B cell (primary cell): Measurements from ENCODE around the gene MAPK8IP2. TPM values are rescaled to one million over a fixed set of nuclear protein-coding genes. Genes with fewer than 3 reads are reported as not detected.

ENCODE experiments used
- ATAC-seq: fragments of 200-7000 bp; cut with Tn5 transposase; one replicate; pipeline ENCODE4 v1.10.0; 2021; ENCODE audit warnings: low read depth, mild to moderate bottlenecking, moderate number of reproducible peaks, moderate library complexity
- CTCF ChIA-PET: fragments of 350-600 bp; sonication (Branson Sonifier 250); formaldehyde crosslinking; loops from one replicate; lab custom pipeline; 2021; ENCODE audit warnings: antibody characterized with exemption, inconsistent platforms; lab: Charles Lee
- POLR2A ChIA-PET: fragments of 350-600 bp; sonication (Branson Sonifier 250); formaldehyde crosslinking; loops from one replicate; lab custom pipeline; 2021; ENCODE audit warnings: antibody characterized with exemption; lab: Charles Lee
- DNase-seq: peaks from one replicate; pipeline ENCODE4 v3.0.0; 2013
- H2AFZ ChIP-seq: 2 replicates; pipeline ENCODE4 v1.6.1; 2012; ENCODE audit warnings: mild to moderate bottlenecking, low read depth, low read length; ENCODE audit not compliant: insufficient read depth, poor library complexity, severe bottlenecking
- H3K27ac ChIP-seq, 2 donors: 1 replicate in 1 of 2; 2 replicates in 1 of 2; pipeline ENCODE4 v1.5.1; 2012 to 2013; ENCODE audit warnings: low read length in 2 of 2, mild to moderate bottlenecking in 2 of 2, moderate library complexity in 1 of 2
- H3K27me3 ChIP-seq, 4 experiments: fragments of 200-600 bp in 1 of 4; sonication (generic) in 1 of 4; replicated peaks in 1 of 4; 1 replicate in 2 of 4; 2 replicates in 2 of 4; pipeline versions ENCODE4 v1.6.1 to v1.7.0; 2013 to 2016; ENCODE audit warnings: low read length in 3 of 4, mild to moderate bottlenecking in 2 of 4, mixed read lengths in 1 of 4, moderate library complexity in 1 of 4; ENCODE audit not compliant: insufficient read depth in 4 of 4, control insufficient read depth in 3 of 4; ENCODE audit errors: control extremely low read depth in 1 of 4
- H3K36me3 ChIP-seq, 2 experiments: replicated peaks in 1 of 2; 1 replicate in 1 of 2; 2 replicates in 1 of 2; pipeline versions ENCODE4 v1.6.1 to v1.7.1; 2013; ENCODE audit warnings: low read length in 1 of 2; ENCODE audit not compliant: insufficient read depth in 2 of 2, control insufficient read depth in 1 of 2; ENCODE audit errors: control extremely low read depth in 1 of 2, extremely low read depth in 1 of 2
- H3K4me1 ChIP-seq, 2 donors: fragments of 200-600 bp in 1 of 2; sonication (generic) in 1 of 2; 1 replicate in 1 of 2; 2 replicates in 1 of 2; pipeline versions ENCODE4 v1.5.1 to v1.6.1; 2013 to 2017; ENCODE audit warnings: low read length in 2 of 2; ENCODE audit not compliant: control insufficient read depth in 2 of 2, insufficient read depth in 2 of 2
- H3K4me2 ChIP-seq: replicated peaks from 2 replicates; pipeline ENCODE3; 2012; ENCODE audit warnings: mild to moderate bottlenecking, low read depth, low read length; ENCODE audit not compliant: poor library complexity, severe bottlenecking
- H3K4me3 ChIP-seq, 5 experiments: fragments of 200-600 bp in 1 of 5; sonication (generic) in 1 of 5; 1 replicate in 3 of 5; 2 replicates in 2 of 5; pipeline versions ENCODE4 v1.5.1 to v1.7.0; 2011 to 2016; ENCODE audit warnings: low read length in 4 of 5, mild to moderate bottlenecking in 4 of 5, low read depth in 2 of 5, control low read depth in 1 of 5, moderate library complexity in 1 of 5; ENCODE audit not compliant: insufficient read depth in 1 of 5; ENCODE audit errors: control extremely low read depth in 1 of 5, extremely low read depth in 1 of 5
- H3K79me2 ChIP-seq: fragments of 200-600 bp; sonication (generic); one replicate; pipeline ENCODE4 v1.6.0; 2016; ENCODE audit warnings: low read length; ENCODE audit not compliant: control insufficient read depth, insufficient read depth
- H3K9ac ChIP-seq: fragments of 200-600 bp; sonication (generic); 2 replicates; pipeline ENCODE4 v1.6.1; 2017; ENCODE audit warnings: mild to moderate bottlenecking, low read length, moderate library complexity
- H3K9me3 ChIP-seq, 3 donors: one replicate each; pipeline versions ENCODE4 v1.6.1 to v1.7.1; 2013; ENCODE audit warnings: low read length in 2 of 3; ENCODE audit not compliant: control insufficient read depth in 2 of 3, insufficient read depth in 1 of 3; ENCODE audit errors: control extremely low read depth in 1 of 3
- H4K20me1 ChIP-seq: 2 replicates; pipeline ENCODE4 v1.6.0; 2012; ENCODE audit warnings: mild to moderate bottlenecking, low read length; ENCODE audit not compliant: insufficient read depth, control insufficient read depth, poor library complexity, severe bottlenecking
- H3K27ac Mint-ChIP-seq: one replicate; pipeline ENCODE4 v1.8.0; 2021; ENCODE audit warnings: mixed read lengths
- H3K27me3 Mint-ChIP-seq: one replicate; pipeline ENCODE4 v1.8.0; 2021; ENCODE audit warnings: mixed read lengths
- H3K4me1 Mint-ChIP-seq: one replicate; pipeline ENCODE4 v1.8.0; 2021; ENCODE audit warnings: mixed read lengths
- H3K4me3 Mint-ChIP-seq: one replicate; pipeline ENCODE4 v1.8.0; 2021; ENCODE audit warnings: mixed read lengths
- H3K9me3 Mint-ChIP-seq: one replicate; pipeline ENCODE4 v1.8.0; 2022; ENCODE audit warnings: mixed read lengths; ENCODE audit not compliant: insufficient read depth
- CTCF ChIP-seq: fragments of 200-600 bp; IDR thresholded peaks from one replicate; pipeline ENCODE4 v1.8.0; 2022; ENCODE audit warnings: antibody characterized with exemption, mild to moderate bottlenecking
- EZH2 ChIP-seq: IDR thresholded peaks from 2 replicates; pipeline ENCODE4 v1.6.1; 2012; ENCODE audit warnings: borderline replicate concordance, low read depth, mild to moderate bottlenecking, moderate library complexity, low read length; ENCODE audit not compliant: insufficient read depth, poor library complexity, severe bottlenecking
- WGBS: methylation state at CpG from one replicate; pipeline ENCODE4 v1.1.5; 2013; ENCODE audit warnings: missing lambda C conversion rate; ENCODE audit not compliant: insufficient coverage; 5-methylcytosine and 5-hydroxymethylcytosine counted together
- intact Hi-C: fragments of 100-400 bp; cut with micrococcal nuclease; formaldehyde crosslinking; loops from one replicate; pipeline ENCODE4 v1.10.0; 2022
- polyA plus RNA-seq: library from polyadenylated mRNA; depleted of rRNA; stranded (reverse); fragments of >200 nt; gene quantifications from 2 replicates; pipeline ENCODE4 v1.2.3, GENCODE V29; 2012
- total RNA-seq, 2 donors: library from RNA; stranded (reverse); fragments of 120-200 nt in 1 of 2; gene quantifications; 1 replicate in 1 of 2; 2 replicates in 1 of 2; pipeline versions ENCODE4 v1.2.3 to v1.2.4, GENCODE V29; 2013 to 2022

MAPK8IP2 gene
- total and polyA plus RNA-seq, 2 donors (not counting 1 experiment from before 2014, with no cell fraction given): 0.19 to 0.39 TPM

- no peaks in the 10 kb centered on the region for H3K9me3 Mint-ChIP-seq
- ATAC-seq (no peak), DNase-seq (no peak)
- peaks cover 8% of the 10 kb centered on the region for H3K4me1 Mint-ChIP-seq
- TF ChIP-seq EZH2 (no peak), CTCF (no peak)
- H3K79me2 ChIP-seq: no peaks in the 10 kb centered on the region
- no peaks in the 10 kb centered on the region for H3K36me3 ChIP-seq
- no peak overlapping the region for H2AFZ ChIP-seq
- H3K9ac ChIP-seq: no peak overlapping the region
- no peak overlapping the region for H3K27ac ChIP-seq
- H3K4me2 ChIP-seq: no peak overlapping the region
- no peaks in the 10 kb centered on the region for H4K20me1 ChIP-seq
- no peak overlapping the region for H3K4me3 Mint-ChIP-seq
- no peak overlapping the region for H3K27ac Mint-ChIP-seq
- H3K9me3 ChIP-seq: no peaks in the 10 kb centered on the region
- CTCF ChIA-PET: no interaction called here
- POLR2A ChIA-PET: no interaction called here
- H3K27me3 ChIP-seq: peaks cover 0 to 64% (median 18%) of the 10 kb centered on the region in 4 experiments
- peaks cover 46% of the 10 kb centered on the region for H3K27me3 Mint-ChIP-seq
- peaks cover 3 to 4% of the 10 kb centered on the region in 2 donors for H3K4me1 ChIP-seq
- no peak overlapping the region for H3K4me3 ChIP-seq
- 76% methylated on average over 20 of the region's 20 CpGs for WGBS
- intact Hi-C loops: no loop called here
Observed at GRCh38 chr22:50605613-50606074, 5.1 kb downstream of the MAPK8IP2 start.

- WGBS: 90% methylated on average over 12 of the region's 19 CpGs
Observed at GRCh38 chr22:50606165-50606945, 5.8 kb downstream of the MAPK8IP2 start.

More at GRCh38 chr22:50606165-50606945, 5.8 kb downstream of the MAPK8IP2 start:
- Mint-ChIP-seq H3K4me1 (peaks cover 8% of the 10 kb centered on the region), H3K27me3 (peaks cover 48% of the 10 kb centered on the region), H3K4me3 (no peak overlapping the region), H3K9me3 (no peaks in the 10 kb centered on the region), H3K27ac (no peak overlapping the region)
- H3K4me3 ChIP-seq: no peak overlapping the region
- CTCF ChIA-PET: no interaction called here
- POLR2A ChIA-PET: no interaction called here
- no peaks in the 10 kb centered on the region for H3K9me3 ChIP-seq
- H3K27me3 ChIP-seq: peaks cover 0 to 58% (median 18%) of the 10 kb centered on the region in 4 experiments
- no peaks in the 10 kb centered on the region for H3K79me2 ChIP-seq
- peaks cover 0 to 4% of the 10 kb centered on the region in 2 donors for H3K4me1 ChIP-seq
- DNase-seq (no peak), ATAC-seq (no peak)
- no peaks in the 10 kb centered on the region for H3K36me3 ChIP-seq
- TF ChIP-seq CTCF (no peak), EZH2 (no peak)
- no peak overlapping the region for H3K4me2 ChIP-seq
- H3K9ac ChIP-seq: no peak overlapping the region
- intact Hi-C loops: no loop called here
- no peak overlapping the region for H3K27ac ChIP-seq
- H2AFZ ChIP-seq: no peak overlapping the region
- H4K20me1 ChIP-seq: no peaks in the 10 kb centered on the region
